HG03432 (cell line): ENCODE data around the gene PACC1.
"Not testable (repeated sequence)": the region's sequence is repeated elsewhere in the genome, so short reads cannot be mapped to it uniquely, and the experiment has no call there.

Experiments
- ATAC-seq: cut with Tn5 transposase; IDR thresholded peaks from one replicate; pipeline ENCODE4 v1.9.1; 2021; ENCODE audit warnings: mild to moderate bottlenecking, moderate library complexity; ENCODE audit not compliant: unreplicated experiment

Gene PACC1

GRCh38 chr1:212344905-212345304 is 69.8 kb downstream of the PACC1 start:
- ATAC-seq = no peak

DNA sequence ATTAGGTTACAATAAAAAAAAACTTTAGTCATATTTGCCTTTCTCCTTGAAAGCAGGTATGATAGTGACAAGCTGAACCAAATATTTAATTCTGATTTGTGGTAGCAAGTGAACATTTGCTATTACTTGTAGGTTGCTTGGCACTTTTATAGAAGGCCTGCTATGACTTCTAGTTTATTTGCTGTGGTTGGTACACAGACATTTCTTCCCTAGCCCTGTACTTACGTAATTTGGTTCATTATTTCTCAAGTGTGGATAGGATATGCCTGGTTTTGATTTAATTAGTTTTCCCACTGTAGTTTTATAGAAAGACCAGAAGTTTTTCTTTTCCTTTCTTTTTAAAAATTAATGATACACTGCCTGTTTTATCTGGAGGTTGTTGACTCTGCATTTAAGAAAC is 73.6 kb downstream of the PACC1 start:
- ATAC-seq = no peak

DNA sequence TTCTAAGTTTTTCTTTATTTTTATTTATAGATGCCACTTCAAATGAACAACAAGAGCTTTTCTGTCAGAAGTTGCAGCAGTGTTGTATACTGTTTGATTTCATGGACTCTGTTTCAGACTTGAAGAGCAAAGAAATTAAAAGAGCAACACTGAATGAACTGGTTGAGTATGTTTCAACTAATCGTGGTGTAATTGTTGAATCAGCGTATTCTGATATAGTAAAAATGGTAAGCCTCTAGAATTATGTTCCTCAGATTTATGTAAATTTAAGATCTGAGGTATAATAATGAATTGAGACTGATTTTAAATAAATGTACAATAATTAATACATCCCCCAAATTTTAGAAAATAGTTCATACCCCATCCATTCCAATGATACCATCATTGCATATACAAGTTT is 85.6 kb downstream of the PACC1 start:
- ATAC-seq = no peak

DNA sequence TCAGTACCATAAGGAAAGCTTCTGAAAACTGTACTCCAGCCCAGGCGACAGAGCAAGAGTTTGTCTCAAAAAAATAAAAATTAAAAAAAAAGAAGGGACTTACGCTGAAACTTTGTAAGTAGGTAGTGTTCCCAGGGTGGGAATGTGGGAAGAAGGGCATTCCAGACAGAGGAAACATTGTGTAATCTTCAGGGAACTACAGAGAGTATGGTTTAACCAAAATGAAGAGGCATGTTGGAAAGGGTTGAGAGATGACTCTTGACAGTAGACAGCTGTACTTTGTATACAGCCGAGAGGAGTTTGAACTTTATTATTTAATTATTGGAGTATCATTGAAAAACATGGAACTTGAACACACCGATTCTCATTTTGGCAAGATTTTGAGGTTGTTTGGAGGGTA is 86.4 kb downstream of the PACC1 start:
- ATAC-seq = no peak

DNA sequence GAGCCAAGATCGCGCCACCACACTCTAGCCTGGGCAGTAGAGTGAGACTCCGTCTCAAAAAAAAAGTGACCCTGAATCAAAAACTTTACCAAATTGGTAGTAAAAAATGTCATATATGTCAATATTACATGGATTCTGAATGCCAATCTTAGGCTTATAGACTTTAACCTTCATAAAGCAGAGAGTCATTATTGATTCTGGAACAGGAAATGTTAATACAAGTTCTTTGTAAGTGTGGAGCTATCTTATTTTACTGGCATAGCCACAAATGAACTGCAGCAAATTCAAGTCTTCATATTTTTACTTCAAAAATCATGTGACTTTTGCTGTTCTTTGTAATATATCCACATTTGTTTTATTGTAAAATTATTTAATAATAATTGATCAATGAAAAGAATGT is 88.1 kb downstream of the PACC1 start:
- no peak for ATAC-seq

DNA sequence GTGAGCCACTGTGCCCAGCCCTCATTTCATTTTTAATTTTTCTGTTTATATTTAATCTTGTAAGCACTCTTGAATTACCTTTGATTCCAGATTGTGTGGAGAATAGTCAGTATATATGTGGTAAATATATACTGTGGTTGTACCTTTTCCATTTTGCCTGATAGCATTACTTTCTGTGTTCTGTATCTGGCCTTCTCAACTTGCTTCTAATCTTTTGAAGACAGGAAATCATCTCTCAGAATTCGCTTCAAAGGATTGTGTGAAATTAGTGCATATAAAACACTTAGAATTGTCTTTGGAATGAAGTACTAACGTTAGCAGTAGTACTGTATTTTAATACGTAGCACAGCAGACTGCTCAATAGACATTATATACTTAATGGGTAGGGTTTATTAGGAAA is 91.6 kb downstream of the PACC1 start:
- ATAC-seq = no peak

DNA sequence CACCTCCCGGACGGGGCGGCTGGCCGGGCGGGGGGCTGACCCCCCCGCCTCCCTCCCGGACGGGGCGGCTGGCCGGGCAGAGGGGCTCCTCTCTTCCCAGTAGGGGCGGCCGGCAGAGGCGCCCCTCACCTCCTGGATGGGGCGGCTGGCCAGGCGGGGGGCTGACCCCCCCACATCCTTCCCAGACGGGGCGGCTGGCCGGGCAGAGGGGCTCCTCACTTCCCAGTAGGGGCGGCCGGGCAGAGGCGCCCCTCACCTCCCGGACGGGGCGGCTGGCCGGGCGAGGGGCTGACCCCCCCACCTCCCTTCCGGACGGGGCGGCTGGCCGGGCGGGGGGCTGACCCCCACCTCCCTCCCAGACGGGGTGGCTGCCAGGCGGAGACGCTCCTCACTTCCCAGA is 93.7 kb downstream of the PACC1 start:
- not testable (repeated sequence) for ATAC-seq

DNA sequence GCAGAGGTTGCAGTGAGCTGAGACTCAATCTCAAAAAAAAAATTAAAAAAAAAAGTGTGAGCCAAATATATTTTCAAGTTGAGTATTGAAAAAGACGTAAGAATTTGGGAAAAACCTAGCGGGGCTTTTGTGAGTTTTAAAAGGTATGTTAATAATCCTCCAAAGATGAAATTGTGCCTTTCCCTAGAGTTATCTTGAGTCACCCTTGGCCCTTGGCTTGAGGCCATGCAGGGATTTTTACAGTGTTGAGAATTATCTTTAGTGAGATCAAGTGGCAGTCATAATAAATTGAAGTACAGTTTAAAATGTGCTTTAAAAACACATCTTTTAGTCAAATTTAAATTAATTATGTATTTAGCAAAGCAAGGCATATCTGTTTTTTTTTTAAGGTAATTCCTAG is 96.8 kb downstream of the PACC1 start:
- ATAC-seq = no peak

DNA sequence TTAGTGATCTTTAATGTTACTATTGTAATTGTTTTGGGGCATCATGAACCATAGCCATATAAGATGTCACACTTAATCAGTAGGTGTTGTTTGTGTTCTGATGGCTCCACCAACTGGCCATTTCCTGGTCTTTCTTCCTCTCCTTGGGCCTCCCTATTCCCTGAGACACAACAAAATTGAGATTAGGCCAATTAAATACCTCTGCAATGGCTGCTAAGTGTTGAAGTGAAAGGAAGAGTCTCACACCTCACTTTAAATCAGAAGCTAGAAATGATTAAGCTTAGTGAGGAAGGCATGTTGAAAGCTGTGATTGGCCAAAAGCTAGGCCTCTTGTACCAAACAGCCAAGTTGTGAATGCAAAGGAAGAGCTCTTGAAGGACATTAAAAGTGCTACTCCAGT is 98.8 kb downstream of the PACC1 start:
- ATAC-seq = no peak

DNA sequence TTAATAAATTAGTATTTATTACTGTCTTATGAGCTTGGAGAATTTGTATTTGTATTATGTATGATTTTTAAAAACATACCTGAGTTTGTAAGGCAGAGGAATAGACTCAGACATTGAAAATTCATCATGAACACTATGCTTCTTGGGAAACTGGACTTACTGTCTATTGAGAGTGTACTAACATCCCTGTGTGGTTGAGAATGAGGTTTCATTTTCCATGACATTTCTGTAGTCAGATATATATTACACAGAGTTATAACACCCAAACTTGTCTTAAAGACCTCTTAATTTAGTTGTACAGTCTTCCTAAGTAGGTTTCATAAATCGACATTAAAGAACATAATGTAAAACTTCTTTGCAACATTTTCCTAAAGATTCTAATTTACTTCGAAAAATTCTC is 99.5 kb downstream of the PACC1 start:
- ATAC-seq = no peak
